ENCODE data around the gene KLF15. TPM values are rescaled to one million over a fixed set of nuclear protein-coding genes. Genes with fewer than 3 reads are reported as not detected.

Gene KLF15
- polyA plus RNA-seq, 1 donor from 2014 or later = 0.46 TPM

- no peaks in the 10 kb centered on the region for H3K9me2 ChIP-seq (ENCODE audit: insufficient read depth, low read length)
- TF ChIP-seq SMC3 (conservative IDR thresholded peaks at IDR 0.05; ENCODE audit: poor library complexity) (no peak), TAF1 (IDR thresholded peaks at IDR 0.05; ENCODE audit: low read depth) (no peak), CTCF (IDR thresholded peaks at IDR 0.05; ENCODE audit: poor library complexity, severe bottlenecking) (no peak), EP300 (conservative IDR thresholded peaks at IDR 0.05; ENCODE audit: poor library complexity, severe bottlenecking) (no peak), RAD21 (conservative IDR thresholded peaks at IDR 0.05) (no peak), REST (IDR thresholded peaks at IDR 0.05; ENCODE audit: borderline replicate concordance) (no peak), POLR2AphosphoS5 (IDR thresholded peaks at IDR 0.05) (no peak), EZH2 (IDR thresholded peaks at IDR 0.05; ENCODE audit: borderline replicate concordance, insufficient read depth, low read length, poor library complexity, severe bottlenecking) (no peak), MXI1 (conservative IDR thresholded peaks at IDR 0.05; ENCODE audit: poor library complexity, severe bottlenecking) (no peak)
- no peaks in the 10 kb centered on the region for H3K36me3 ChIP-seq (ENCODE audit: insufficient read depth, low read length)
- H3K9me3 ChIP-seq (ENCODE audit: low read length) = no peaks in the 10 kb centered on the region
- no peak overlapping the region for H3K27ac ChIP-seq (ENCODE audit: low read length)
- H3K9ac ChIP-seq (ENCODE audit: low read length) = no peak overlapping the region
- H4K20me1 ChIP-seq (ENCODE audit: insufficient read depth) = no peaks in the 10 kb centered on the region
- no peak overlapping the region for H3K4me2 ChIP-seq (ENCODE audit: low read length)
- no peaks in the 10 kb centered on the region for H3F3A ChIP-seq (ENCODE audit: insufficient read depth, low read length, poor library complexity, severe bottlenecking)
- H3K79me2 ChIP-seq (replicated peaks; ENCODE audit: insufficient read depth, low read length) = no peaks in the 10 kb centered on the region
- no peaks in the 10 kb centered on the region for H3K27me3 ChIP-seq (ENCODE audit: insufficient read depth, low read depth, low read length)
- H3K4me3 ChIP-seq (ENCODE audit: low read length) = no peak overlapping the region
- H2AFZ ChIP-seq (ENCODE audit: low read depth, low read length) = no peak overlapping the region
These were observed 44.5 kb upstream of the KLF15 start for GRCh38 chr3:126401611-126402160.

DNA sequence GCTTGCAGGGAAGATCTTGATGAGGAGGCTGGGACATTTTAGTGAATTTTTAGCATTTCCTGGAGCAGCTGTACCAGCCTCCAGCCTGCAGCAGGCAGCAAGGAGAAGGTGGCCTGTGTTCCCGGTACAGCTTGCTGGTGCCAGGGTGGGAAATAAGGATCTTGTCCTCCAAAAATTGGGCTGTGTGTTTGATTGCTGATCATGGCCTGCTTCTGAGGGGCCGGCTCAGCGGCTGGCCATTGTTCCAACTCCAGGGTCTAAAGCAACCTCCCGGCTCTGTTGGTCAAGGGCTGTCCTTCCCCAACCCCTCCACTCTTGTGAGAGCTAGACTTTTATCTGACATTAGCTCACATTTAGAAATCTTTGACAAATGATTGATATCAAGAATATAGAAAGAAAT lies 42.5 kb upstream of the KLF15 start:
- Histone ChIP-seq H3K4me3 (ENCODE audit: low read length) (no peak overlapping the region), H3K79me2 (replicated peaks; ENCODE audit: insufficient read depth, low read length) (no peaks in the 10 kb centered on the region), H3K27ac (ENCODE audit: low read length) (no peak overlapping the region), H3K36me3 (ENCODE audit: insufficient read depth, low read length) (no peaks in the 10 kb centered on the region), H3F3A (ENCODE audit: insufficient read depth, low read length, poor library complexity, severe bottlenecking) (no peaks in the 10 kb centered on the region), H3K9ac (ENCODE audit: low read length) (no peak overlapping the region), H2AFZ (ENCODE audit: low read depth, low read length) (no peak overlapping the region), H4K20me1 (ENCODE audit: insufficient read depth) (no peaks in the 10 kb centered on the region), H3K27me3 (ENCODE audit: insufficient read depth, low read depth, low read length) (no peaks in the 10 kb centered on the region), H3K4me2 (ENCODE audit: low read length) (no peak overlapping the region), H3K9me3 (ENCODE audit: low read length) (no peaks in the 10 kb centered on the region), H3K9me2 (ENCODE audit: insufficient read depth, low read length) (no peaks in the 10 kb centered on the region)
- TF ChIP-seq EZH2 (IDR thresholded peaks at IDR 0.05; ENCODE audit: borderline replicate concordance, insufficient read depth, low read length, poor library complexity, severe bottlenecking) (no peak), TAF1 (IDR thresholded peaks at IDR 0.05; ENCODE audit: low read depth) (no peak), POLR2AphosphoS5 (IDR thresholded peaks at IDR 0.05) (no peak), MXI1 (conservative IDR thresholded peaks at IDR 0.05; ENCODE audit: poor library complexity, severe bottlenecking) (no peak), EP300 (conservative IDR thresholded peaks at IDR 0.05; ENCODE audit: poor library complexity, severe bottlenecking) (no peak), REST (IDR thresholded peaks at IDR 0.05; ENCODE audit: borderline replicate concordance) (no peak), CTCF (IDR thresholded peaks at IDR 0.05; ENCODE audit: poor library complexity, severe bottlenecking) (no peak), SMC3 (conservative IDR thresholded peaks at IDR 0.05; ENCODE audit: poor library complexity) (no peak), RAD21 (conservative IDR thresholded peaks at IDR 0.05) (no peak)

Data from neural cell (in vitro differentiated cells).